Keratinocyte (primary cell): Measurements from ENCODE around the gene SLC27A2.

Experiments
- EZH2 ChIP-seq: IDR thresholded peaks from one replicate; pipeline ENCODE4 v1.6.1; 2012; ENCODE audit warnings: inconsistent platforms, mild to moderate bottlenecking, low read length, moderate library complexity
- TF ChIP-seq, protein P1 (sequence below), 3 experiments: IDR thresholded peaks in 1 of 3; conservative IDR thresholded peaks in 1 of 3; optimal IDR thresholded peaks in 1 of 3; 2 replicates in 2 of 3; 3 replicates in 1 of 3; pipeline versions ENCODE3 to v1.5.1; 2011; ENCODE audit warnings: low read length in 3 of 3, mild to moderate bottlenecking in 3 of 3, moderate library complexity in 2 of 3, control low read depth in 1 of 3, inconsistent platforms in 1 of 3; ENCODE audit not compliant: insufficient read depth in 2 of 3; ENCODE audit errors: extremely low read depth in 1 of 3

DNA sequence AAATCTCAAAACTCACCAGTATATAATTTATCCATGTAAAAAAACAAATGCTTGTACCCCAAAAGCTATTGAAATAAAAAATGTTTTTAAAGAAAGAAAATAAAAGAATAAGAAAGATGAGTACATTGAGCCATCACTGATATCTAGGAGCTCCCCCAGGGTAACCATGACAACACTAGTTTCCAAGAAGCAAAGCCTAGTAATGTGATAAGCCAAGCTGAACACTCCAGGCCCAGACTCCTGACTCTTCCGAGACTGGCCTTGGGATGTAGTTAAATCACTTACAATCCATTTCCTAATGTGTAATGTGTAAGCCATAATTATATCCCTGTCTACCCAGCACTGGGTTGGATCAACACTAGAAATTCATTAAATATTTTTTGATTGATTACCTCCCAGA, 41.9 kb upstream of the SLC27A2 start:
- TF ChIP-seq, protein P1, sequence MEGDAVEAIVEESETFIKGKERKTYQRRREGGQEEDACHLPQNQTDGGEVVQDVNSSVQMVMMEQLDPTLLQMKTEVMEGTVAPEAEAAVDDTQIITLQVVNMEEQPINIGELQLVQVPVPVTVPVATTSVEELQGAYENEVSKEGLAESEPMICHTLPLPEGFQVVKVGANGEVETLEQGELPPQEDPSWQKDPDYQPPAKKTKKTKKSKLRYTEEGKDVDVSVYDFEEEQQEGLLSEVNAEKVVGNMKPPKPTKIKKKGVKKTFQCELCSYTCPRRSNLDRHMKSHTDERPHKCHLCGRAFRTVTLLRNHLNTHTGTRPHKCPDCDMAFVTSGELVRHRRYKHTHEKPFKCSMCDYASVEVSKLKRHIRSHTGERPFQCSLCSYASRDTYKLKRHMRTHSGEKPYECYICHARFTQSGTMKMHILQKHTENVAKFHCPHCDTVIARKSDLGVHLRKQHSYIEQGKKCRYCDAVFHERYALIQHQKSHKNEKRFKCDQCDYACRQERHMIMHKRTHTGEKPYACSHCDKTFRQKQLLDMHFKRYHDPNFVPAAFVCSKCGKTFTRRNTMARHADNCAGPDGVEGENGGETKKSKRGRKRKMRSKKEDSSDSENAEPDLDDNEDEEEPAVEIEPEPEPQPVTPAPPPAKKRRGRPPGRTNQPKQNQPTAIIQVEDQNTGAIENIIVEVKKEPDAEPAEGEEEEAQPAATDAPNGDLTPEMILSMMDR (optimal IDR thresholded peaks at IDR 0.05 in 1 of 3, IDR thresholded peaks at IDR 0.05 in 1 of 3, conservative IDR thresholded peaks at IDR 0.05 in 1 of 3; ENCODE audit: extremely low read depth in 1 of 3, insufficient read depth in 2 of 3, low read length in 3 of 3), result no peak
- TF ChIP-seq EZH2, result no peak
